Measurements from ENCODE around the gene HOXD4.

The HOXD4 gene

GRCh38 chr2:176114930-176115625, 36.3 kb upstream of the HOXD4 start:
- no peak for DNase-seq

- no peak for DNase-seq
Measured at GRCh38 chr2:176115883-176116813, 35.2 kb upstream of the HOXD4 start, which contains the start of gene HOXD10. TSS of gene HOXD10 (plus strand) at chr2:176116778. CDS start at chr2:176116834, 56 bp downstream.

- no peak for DNase-seq
Measured at GRCh38 chr2:176117162-176117822, 34.1 kb upstream of the HOXD4 start.

GRCh38 chr2:176117823-176118371, 33.5 kb upstream of the HOXD4 start:
- DNase-seq, result no peak

- no peak for DNase-seq
Measured at GRCh38 chr2:176118601-176119339, 32.6 kb upstream of the HOXD4 start.

- no peak for DNase-seq
Measured at GRCh38 chr2:176120364-176121189, 30.8 kb upstream of the HOXD4 start.

- no peak for DNase-seq
Measured at GRCh38 chr2:176121190-176122051, 29.9 kb upstream of the HOXD4 start.

- no peak for DNase-seq
Measured at GRCh38 chr2:176122052-176122682, 29.2 kb upstream of the HOXD4 start.

- no peak for DNase-seq
Measured at GRCh38 chr2:176122683-176123410, 28.5 kb upstream of the HOXD4 start, which contains the start of gene HOXD9. TSS of gene HOXD9 (plus strand) at chr2:176122719. CDS start at chr2:176122769, 50 bp downstream.

- no peak for DNase-seq
Measured at GRCh38 chr2:176123411-176124109, 27.8 kb upstream of the HOXD4 start.

GRCh38 chr2:176124110-176124946, 27.0 kb upstream of the HOXD4 start:
- no peak for DNase-seq

GRCh38 chr2:176124947-176125771, 26.2 kb upstream of the HOXD4 start:
- DNase-seq, result no peak

GRCh38 chr2:176125772-176126054, 25.6 kb upstream of the HOXD4 start:
- DNase-seq, result no peak

- DNase-seq, result peak; percentile 67
Measured at GRCh38 chr2:176126929-176127773, 24.2 kb upstream of the HOXD4 start.

GRCh38 chr2:176127774-176128072, 23.6 kb upstream of the HOXD4 start:
- DNase-seq, result no peak
